CD4-positive, alpha-beta T cell treated with Interleukin-6 at 100 ng/mL for 8 hours (primary cell): Measurements from ENCODE around the gene SUGCT.

Experiments
- DNase-seq: peaks from one replicate; pipeline ENCODE4 v3.0.0-alpha.2; 2020; ENCODE audit warnings: mixed read lengths, low spot score

SUGCT gene

GRCh38 chr7:40694026-40694809 lies 559.4 kb downstream of the SUGCT start:
- DNase-seq, result no peak

DNA sequence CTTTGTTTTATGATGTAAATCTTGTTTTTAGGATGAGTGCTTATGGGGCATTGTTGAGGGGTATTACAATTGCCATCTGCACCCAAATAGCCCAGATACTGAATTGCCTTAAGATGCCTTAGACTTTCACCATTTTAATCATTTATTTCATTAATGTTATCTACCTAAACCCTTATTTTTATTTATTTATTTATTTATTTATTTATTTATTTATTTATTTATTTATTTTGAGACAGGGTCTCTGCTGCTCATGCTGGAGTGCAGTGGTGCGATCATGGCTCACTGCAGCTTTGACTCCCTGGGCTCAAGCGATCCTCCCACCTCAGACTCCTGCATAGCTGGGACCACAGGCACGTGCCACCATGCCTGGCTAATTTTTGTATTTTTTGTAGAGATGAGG lies 560.2 kb downstream of the SUGCT start:
- no peak for DNase-seq

DNA sequence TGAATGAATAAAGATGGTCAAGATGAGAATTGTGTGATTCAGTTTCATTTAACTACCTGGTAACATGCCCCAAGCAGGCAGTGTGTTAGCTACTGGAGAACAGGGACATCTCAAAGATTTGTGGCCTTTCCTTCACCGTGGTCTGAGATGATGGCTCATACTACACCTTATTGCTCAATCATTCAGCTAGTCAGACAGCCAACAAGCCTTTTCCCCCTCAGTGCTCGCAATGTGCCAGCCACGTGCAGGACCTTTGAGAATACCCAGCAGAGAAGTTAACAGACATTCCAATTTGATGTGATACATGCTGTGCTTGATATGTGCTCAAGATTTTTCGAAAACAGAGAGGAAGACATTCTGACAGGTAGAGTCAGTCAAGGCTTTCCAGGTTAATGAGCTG lies 562.8 kb downstream of the SUGCT start:
- DNase-seq, result no peak

DNA sequence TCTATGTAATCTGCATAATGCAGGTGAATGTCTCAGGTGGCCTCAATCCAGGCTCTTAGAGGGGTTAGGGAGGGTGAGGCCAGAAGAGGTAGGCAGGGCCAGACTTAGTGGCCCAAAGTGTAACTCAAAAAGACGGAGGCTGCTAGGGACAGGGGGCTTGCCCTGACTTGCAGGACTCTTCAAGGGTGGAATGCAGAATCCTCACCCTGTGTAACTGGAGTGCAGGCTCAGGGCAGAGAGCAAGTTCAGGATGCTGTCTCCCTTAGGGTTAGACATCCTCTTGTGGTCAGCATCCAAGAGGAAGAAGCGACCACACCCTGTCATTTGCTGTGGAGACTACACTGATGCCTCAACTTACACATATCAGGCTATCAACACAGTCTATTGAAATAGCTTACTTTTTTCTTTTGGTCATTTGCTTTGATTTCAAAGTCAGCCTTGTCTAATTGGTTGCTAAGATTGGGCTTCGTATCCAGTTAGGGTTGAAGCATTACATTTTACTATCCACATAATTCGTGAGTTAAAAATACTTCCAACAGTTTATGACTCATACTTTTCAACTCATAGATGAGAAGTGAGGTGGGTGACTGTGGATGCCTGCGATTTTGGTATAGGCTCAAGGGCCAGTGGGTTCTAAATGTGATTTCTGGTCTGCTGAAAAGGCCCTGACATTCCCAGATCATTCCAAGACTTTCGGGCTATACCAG lies 563.6 kb downstream of the SUGCT start:
- DNase-seq, result no peak

DNA sequence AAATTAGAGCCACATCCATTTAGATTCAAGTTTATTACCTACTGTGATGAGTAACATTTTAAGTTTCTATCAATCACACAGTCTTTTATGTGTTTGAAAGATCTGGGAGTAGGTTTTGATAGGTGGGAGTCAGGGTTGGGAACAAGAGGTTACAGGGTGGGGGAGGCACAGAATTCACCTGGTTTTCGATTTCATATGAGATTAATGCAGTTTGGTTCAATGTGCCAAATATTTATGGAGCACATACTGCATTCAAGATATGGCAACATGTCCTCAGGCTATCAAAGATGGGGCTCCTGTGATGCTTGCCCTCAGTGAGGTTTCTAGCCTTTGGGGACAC lies 564.1 kb downstream of the SUGCT start:
- no peak for DNase-seq

DNA sequence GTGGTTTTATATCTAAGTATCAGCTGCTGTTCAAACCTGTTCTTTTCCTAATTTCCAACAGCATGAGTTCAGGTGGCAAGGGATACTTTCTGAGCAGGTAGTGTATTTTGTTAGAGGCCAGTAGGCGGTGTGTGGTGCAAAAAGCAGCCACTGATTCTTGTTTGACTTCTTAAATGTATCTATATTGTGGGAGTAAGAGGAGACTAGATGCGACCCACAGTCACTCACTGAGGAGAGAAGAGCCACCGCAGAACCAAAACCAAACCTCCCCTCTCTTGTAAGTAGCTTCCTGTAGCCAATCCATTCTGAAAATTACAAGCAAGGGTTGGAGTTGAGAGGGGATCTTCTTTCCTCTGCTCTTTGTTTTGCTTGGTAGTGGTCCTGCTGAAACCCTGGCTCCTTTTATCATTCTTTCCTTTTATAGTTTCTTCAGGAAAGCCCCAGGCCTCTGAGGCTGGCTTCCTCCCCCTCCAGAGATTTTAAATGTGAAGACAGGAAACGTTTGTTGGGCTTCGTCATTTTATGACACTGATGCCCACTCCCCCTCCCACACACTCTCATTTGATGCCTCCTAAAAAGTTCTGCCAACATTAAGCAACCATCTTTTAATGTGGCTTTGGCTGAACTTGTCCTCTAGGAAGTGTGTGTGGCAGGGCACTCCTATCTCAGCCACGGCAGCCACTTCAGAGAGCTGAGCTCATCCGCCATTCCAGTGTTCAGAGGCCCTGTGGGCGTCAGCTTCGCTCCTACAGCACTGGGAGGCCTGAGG lies 566.0 kb downstream of the SUGCT start:
- no peak for DNase-seq

GRCh38 chr7:40701836-40702551 lies 567.2 kb downstream of the SUGCT start:
- no peak for DNase-seq

- DNase-seq, result no peak
Observed at GRCh38 chr7:40704172-40704571, 569.4 kb downstream of the SUGCT start.

GRCh38 chr7:40706829-40707228 lies 572.0 kb downstream of the SUGCT start:
- DNase-seq, result no peak

DNA sequence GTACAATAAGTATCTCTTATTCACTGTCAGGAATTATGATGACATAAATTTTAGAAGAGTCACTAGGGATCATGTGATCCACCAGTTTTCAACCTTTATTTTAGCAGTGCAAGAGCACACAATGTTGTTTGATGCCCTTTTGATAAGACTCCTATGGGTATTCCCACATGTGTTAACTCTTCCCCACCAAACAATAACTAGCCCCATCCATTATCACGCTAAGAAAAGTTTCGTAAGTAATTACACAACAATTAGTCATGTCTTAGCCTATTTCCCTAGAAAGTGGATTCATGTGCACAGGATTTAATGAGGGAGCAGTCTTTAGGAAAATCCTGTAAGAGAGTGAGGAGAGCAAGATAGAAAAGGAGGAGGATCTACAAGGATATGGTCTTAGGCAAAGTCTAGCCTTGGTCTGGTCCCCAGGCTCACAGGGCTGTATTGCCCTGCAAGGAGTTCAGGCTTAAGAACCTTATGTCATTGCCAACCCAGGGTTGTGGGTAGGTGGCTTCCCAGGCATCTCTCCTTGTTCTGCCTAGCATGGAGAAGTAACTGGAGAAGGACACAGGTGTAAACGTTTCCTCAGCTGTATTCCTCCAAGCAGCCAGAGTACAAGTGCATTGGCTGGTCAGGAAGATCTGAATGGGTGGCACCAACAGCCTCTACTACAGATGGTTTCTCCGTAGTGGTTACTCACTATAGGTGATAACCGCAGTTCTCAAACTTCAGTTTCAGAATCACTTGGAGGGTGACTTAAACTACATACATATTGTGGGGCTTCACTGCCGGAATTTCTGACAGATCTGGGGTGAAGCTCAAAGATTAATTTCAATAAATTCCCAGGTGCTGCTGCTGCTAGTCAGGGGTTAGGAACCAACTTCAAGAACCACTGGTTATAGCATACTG lies 574.5 kb downstream of the SUGCT start:
- no peak for DNase-seq

- no peak for DNase-seq
Observed at GRCh38 chr7:40711706-40712105, 576.9 kb downstream of the SUGCT start.

DNA sequence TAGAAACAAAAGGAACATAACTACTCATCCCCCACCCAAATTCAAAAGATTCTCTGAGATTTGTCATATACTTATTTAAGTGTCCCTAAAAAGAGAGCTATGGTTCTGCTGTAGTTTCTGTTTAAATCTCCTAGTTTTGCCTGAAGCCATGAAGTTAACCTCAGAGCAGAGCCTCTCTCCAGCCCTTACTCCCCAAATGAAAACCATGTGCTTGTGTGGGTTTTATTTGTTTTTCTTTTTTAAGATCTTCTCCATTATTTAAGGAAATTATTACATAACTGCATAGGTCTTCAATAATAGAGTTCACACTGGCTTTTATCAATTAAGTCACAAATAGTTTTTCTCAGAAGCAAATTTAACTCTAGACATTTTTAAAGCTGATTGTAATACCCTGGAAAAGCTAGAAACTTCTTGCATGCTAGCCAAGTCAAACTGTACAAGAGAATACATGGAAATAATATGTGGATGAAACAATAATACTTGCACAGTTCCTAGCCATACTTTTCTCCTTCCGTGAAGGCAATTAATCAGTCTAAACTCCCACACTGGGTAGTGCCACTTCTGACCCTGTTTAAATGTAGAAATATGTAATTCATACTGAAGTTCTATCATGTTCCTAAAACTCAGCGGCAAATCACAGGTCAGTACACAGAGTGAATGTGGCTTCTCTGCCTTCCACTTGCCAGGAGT lies 579.7 kb downstream of the SUGCT start:
- DNase-seq, result no peak

- DNase-seq, result no peak
Observed at GRCh38 chr7:40715053-40715430, 580.2 kb downstream of the SUGCT start.

- DNase-seq, result no peak
Observed at GRCh38 chr7:40716052-40716451, 581.2 kb downstream of the SUGCT start.

- DNase-seq, result no peak
Observed at GRCh38 chr7:40717242-40717641, 582.4 kb downstream of the SUGCT start.

GRCh38 chr7:40720416-40720815 lies 585.6 kb downstream of the SUGCT start:
- DNase-seq, result no peak

DNA sequence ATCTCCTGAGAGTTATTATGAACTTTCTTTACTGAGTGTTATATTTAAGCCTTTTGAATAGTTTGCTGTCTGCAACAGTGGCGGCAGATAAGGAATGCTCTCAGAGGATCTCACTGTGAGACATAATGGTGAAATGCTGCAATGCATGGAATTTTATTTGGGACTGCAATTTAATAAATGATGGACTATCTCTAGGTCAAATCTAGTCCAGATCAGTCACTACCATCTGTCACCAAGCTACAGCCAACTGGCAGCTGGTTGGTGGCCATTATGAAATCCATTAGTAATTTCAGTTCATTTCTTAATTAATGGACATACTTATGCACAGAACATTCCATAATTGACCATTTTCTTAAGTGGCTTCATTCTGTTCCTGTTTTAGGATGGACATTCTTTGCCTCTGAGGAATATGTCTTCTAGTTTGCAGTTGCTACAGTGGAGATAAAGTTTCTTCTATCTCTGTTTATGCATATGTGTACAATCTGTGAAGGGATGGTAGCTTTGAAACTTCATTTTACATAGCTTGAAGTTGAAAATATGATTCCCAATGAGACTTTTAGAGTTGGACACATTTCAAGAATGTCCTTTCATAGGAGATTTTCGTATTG lies 586.6 kb downstream of the SUGCT start:
- no peak for DNase-seq

DNA sequence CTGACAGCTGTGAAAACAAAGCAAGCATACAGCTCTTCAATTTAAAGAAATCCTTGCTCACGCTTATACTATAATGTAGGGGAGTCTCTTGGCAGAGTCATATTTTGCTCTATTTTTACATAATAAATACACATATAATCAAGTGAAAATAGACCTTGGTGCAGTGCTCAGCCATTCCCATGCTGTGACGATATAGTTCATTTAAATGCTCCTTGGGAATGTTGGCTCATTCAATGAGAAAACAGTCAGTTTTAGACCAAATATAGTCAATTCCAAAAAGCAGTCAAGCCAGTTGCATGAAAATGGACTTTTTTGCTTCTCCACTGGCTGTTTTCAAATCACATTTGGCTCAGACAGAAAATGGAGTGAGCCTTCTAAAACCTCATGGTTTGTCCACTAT lies 587.4 kb downstream of the SUGCT start:
- no peak for DNase-seq

DNA sequence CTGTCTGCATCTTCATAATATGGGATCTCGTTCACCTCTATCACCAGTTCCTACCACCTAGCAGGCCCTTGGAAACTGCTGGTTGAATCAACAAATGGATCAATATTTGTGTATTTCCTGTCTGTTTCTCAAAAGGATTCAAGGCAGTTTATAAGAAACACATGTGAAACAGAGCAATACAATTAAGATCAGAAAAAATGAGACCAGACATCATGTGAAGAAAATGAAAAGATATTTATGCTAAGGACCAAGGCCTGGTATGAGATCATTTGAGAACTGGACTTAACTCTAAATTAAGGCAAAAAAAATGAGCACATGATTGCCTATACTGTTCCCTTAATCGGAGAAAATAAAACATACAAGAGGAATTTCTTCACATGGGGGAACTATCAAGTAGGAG lies 589.0 kb downstream of the SUGCT start:
- no peak for DNase-seq

DNA sequence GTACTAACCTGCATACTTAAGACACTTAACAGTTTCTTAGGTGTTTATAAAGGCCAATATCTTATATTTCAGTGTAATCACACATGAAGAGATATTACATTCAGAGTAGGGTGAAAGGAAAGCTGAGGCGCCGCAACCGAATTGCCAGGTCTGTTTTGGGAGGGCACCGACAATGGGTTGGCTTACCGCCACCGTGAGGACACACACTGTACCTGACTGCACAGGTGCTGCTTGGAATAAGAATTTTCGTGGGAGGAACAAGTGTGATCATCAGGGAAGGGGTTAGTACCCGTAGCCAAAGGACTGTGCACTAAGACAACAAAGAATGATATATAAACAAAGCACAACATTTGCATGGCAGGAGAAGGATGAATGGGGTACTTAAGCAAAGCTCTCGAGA lies 591.8 kb downstream of the SUGCT start:
- DNase-seq, result no peak
